ENCODE data around the gene UNC119.

The UNC119 gene

DNA sequence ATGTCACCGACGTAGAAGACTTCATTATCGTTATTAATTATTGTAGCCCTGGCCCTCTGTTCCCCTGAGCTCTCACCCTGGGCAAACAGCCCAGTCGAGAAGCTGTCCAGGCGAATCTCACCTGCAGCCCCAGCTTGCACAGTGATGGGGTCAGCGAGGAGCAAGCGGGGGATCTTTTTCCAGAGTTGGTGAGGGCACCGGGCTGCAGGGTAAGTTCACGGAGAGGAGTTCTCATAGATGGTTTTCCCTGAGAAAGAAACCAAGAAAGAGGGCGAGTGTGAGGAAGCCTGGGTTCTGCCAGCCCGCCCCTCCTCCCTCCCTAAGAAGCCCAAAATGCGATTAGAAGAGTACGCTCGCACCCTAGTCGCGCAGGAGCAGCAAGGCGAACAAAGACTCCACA is 46.0 kb upstream of the UNC119 start:
- peaks cover 24% of the 10 kb centered on the region for H3K4me1 ChIP-seq (ENCODE audit: control insufficient read depth, low read length)
- H4K20me1 ChIP-seq (ENCODE audit: control insufficient read depth, insufficient read depth, low read depth, low read length): no peaks in the 10 kb centered on the region
- no peaks in the 10 kb centered on the region for H3K9me3 ChIP-seq (ENCODE audit: control insufficient read depth, insufficient read depth, low read length)
- no peak for TF ChIP-seq EZH2phosphoT487 (IDR thresholded peaks at IDR 0.05; ENCODE audit: borderline replicate concordance, low read length)
- TF ChIP-seq CTCF (IDR thresholded peaks at IDR 0.05; ENCODE audit: low read depth, low read length, poor library complexity, severe bottlenecking): no peak
- H3K9me2 ChIP-seq (replicated peaks; ENCODE audit: control insufficient read depth, low read length): no peaks in the 10 kb centered on the region
- H3K27ac ChIP-seq (ENCODE audit: low read depth, low read length): peak overlapping the region; percentile 78
- H3F3A ChIP-seq (ENCODE audit: control insufficient read depth, insufficient read depth): peaks cover 15% of the 10 kb centered on the region
- peak overlapping the region; percentile 89 for H3K4me2 ChIP-seq (ENCODE audit: low read length)
- H3K27me3 ChIP-seq (ENCODE audit: control insufficient read depth, low read length): no peaks in the 10 kb centered on the region
- H3K4me3 ChIP-seq (ENCODE audit: low read length): peak overlapping the region; percentile 100
- H3K36me3 ChIP-seq (ENCODE audit: control insufficient read depth, low read length): peaks cover 34% of the 10 kb centered on the region
- peaks cover 43% of the 10 kb centered on the region for H3K79me2 ChIP-seq (ENCODE audit: control insufficient read depth, low read length)

DNA sequence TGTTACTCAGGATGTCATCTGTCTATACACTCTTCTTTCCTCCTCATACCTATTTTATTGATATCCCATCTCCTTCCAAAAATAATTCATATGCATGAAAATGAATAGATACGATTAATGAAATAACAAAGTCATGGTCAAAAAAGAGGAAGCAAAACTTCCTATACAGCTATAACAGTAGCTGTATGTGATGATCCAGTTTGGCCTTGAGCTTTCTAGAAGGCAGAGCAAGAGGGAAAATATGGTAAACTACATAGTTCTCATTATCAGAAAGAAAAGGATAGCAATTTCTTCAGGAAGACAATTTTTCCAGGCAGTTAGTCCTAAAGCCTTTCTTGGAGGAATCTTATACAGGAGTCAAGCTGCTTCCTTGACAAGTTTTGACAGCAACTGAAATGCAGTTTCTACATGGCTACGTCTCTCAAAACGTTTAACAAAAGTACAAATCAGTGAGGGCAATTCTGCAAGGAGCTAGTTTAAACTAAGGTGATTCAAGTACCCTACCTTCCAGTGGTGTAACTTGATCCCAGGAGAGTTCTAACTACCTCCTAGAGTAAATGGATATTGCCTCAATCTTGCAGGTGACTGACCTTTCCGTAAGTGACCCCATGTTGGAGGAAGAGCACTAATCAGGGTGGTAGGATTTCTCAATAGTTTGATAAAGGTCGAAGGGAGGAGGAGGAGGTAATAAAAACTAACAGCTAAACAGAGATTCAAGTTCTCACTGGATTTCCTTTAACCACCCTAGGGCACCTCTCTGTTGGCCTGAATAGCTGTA is 45.4 kb upstream of the UNC119 start:
- H3K27me3 ChIP-seq (ENCODE audit: control insufficient read depth, low read length): no peaks in the 10 kb centered on the region
- H3K4me3 ChIP-seq (ENCODE audit: low read length): peak overlapping the region; percentile 100
- peaks cover 15% of the 10 kb centered on the region for H3F3A ChIP-seq (ENCODE audit: control insufficient read depth, insufficient read depth)
- peaks cover 24% of the 10 kb centered on the region for H3K4me1 ChIP-seq (ENCODE audit: control insufficient read depth, low read length)
- no peak for TF ChIP-seq EZH2phosphoT487 (IDR thresholded peaks at IDR 0.05; ENCODE audit: borderline replicate concordance, low read length)
- peaks cover 49% of the 10 kb centered on the region for H3K79me2 ChIP-seq (ENCODE audit: control insufficient read depth, low read length)
- H3K9me3 ChIP-seq (ENCODE audit: control insufficient read depth, insufficient read depth, low read length): no peaks in the 10 kb centered on the region
- peaks cover 40% of the 10 kb centered on the region for H3K36me3 ChIP-seq (ENCODE audit: control insufficient read depth, low read length)
- peak overlapping the region; percentile 89 for H3K4me2 ChIP-seq (ENCODE audit: low read length)
- 0 out of 2 replicates have a peak, but pooled peaks cover 5% of the 10 kb centered on the region for H4K20me1 ChIP-seq (ENCODE audit: control insufficient read depth, insufficient read depth, low read depth, low read length)
- H3K9me2 ChIP-seq (replicated peaks; ENCODE audit: control insufficient read depth, low read length): no peaks in the 10 kb centered on the region
- peak overlapping the region; percentile 78 for H3K27ac ChIP-seq (ENCODE audit: low read depth, low read length)

DNA sequence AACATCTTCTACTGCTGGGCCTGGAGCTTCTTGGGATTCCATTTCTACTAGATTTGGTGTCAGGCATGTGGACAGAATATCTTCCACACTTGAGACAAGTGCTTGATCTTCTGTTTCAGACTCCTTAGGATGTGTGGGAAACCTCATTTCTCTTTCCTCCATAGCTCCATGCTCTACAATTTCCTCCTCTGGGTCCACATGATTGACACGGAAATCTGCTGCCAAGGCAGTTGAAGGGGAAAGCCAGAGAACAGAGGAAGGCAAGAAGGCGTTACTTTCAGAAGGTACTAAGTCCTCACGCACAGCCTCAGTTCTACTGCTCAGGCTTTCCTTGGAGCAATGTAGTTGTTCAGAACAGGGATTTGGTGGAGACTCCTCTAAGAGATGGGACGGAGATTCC is 39.8 kb upstream of the UNC119 start:
- Histone ChIP-seq H3K36me3 (ENCODE audit: control insufficient read depth, low read length) (peaks cover 74% of the 10 kb centered on the region), H3K4me1 (ENCODE audit: control insufficient read depth, low read length) (peaks cover 2% of the 10 kb centered on the region), H3F3A (ENCODE audit: control insufficient read depth, insufficient read depth) (no peaks in the 10 kb centered on the region), H3K4me2 (ENCODE audit: low read length) (no peak overlapping the region), H3K79me2 (ENCODE audit: control insufficient read depth, low read length) (peaks cover 67% of the 10 kb centered on the region), H3K9me3 (ENCODE audit: control insufficient read depth, insufficient read depth, low read length) (no peaks in the 10 kb centered on the region), H3K9me2 (replicated peaks; ENCODE audit: control insufficient read depth, low read length) (no peaks in the 10 kb centered on the region), H4K20me1 (ENCODE audit: control insufficient read depth, insufficient read depth, low read depth, low read length) (0 out of 2 replicates have a peak, but pooled peaks cover 5% of the 10 kb centered on the region), H3K27ac (ENCODE audit: low read depth, low read length) (no peak overlapping the region), H3K27me3 (ENCODE audit: control insufficient read depth, low read length) (no peaks in the 10 kb centered on the region), H3K4me3 (ENCODE audit: low read length) (no peak overlapping the region)
- TF ChIP-seq EZH2phosphoT487 (IDR thresholded peaks at IDR 0.05; ENCODE audit: borderline replicate concordance, low read length): no peak

DNA sequence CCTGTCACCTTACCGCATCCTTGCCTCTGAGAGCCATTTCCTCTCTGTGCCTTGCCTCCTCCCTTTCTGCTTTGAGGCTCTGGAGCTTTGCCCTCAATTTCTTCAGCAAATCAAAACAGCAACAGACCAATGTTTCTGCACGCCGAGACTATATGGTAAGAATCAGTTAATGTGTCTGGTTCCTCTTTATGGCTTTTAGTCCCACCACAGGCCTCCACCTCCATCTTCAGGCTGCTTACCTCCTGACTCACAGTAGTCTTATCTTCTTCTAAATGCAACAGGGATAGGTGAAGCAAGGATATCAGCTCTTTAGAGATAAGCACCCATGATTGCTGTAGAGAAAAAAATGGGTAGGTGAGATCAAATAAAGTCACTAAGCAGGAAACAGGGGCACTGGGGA is 33.4 kb upstream of the UNC119 start:
- no peak overlapping the region for H3K4me2 ChIP-seq (ENCODE audit: low read length)
- peaks cover 89% of the 10 kb centered on the region for H3K36me3 ChIP-seq (ENCODE audit: control insufficient read depth, low read length)
- H3K79me2 ChIP-seq (ENCODE audit: control insufficient read depth, low read length): peaks cover 16% of the 10 kb centered on the region; the same call in 1 of the 2 replicates
- H3K9me3 ChIP-seq (ENCODE audit: control insufficient read depth, insufficient read depth, low read length): no peaks in the 10 kb centered on the region
- H3K27me3 ChIP-seq (ENCODE audit: control insufficient read depth, low read length): no peaks in the 10 kb centered on the region
- no peaks in the 10 kb centered on the region for H3K9me2 ChIP-seq (replicated peaks; ENCODE audit: control insufficient read depth, low read length)
- no peak overlapping the region for H3K27ac ChIP-seq (ENCODE audit: low read depth, low read length)
- H3F3A ChIP-seq (ENCODE audit: control insufficient read depth, insufficient read depth): peaks cover 2% of the 10 kb centered on the region; the same call in 1 of the 2 replicates
- H3K4me3 ChIP-seq (ENCODE audit: low read length): no peak overlapping the region
- no peaks in the 10 kb centered on the region for H3K4me1 ChIP-seq (ENCODE audit: control insufficient read depth, low read length)
- TF ChIP-seq EZH2phosphoT487 (IDR thresholded peaks at IDR 0.05; ENCODE audit: borderline replicate concordance, low read length) (no peak), CTCF (IDR thresholded peaks at IDR 0.05; ENCODE audit: low read depth, low read length, poor library complexity, severe bottlenecking) (no peak)
- no peaks in the 10 kb centered on the region for H4K20me1 ChIP-seq (ENCODE audit: control insufficient read depth, insufficient read depth, low read depth, low read length)
